ENCODE data around the gene ANKRD29.
A peak's percentile ranks its signal among the peaks of the same experiment; 100 is the strongest.

The ANKRD29 gene

DNA sequence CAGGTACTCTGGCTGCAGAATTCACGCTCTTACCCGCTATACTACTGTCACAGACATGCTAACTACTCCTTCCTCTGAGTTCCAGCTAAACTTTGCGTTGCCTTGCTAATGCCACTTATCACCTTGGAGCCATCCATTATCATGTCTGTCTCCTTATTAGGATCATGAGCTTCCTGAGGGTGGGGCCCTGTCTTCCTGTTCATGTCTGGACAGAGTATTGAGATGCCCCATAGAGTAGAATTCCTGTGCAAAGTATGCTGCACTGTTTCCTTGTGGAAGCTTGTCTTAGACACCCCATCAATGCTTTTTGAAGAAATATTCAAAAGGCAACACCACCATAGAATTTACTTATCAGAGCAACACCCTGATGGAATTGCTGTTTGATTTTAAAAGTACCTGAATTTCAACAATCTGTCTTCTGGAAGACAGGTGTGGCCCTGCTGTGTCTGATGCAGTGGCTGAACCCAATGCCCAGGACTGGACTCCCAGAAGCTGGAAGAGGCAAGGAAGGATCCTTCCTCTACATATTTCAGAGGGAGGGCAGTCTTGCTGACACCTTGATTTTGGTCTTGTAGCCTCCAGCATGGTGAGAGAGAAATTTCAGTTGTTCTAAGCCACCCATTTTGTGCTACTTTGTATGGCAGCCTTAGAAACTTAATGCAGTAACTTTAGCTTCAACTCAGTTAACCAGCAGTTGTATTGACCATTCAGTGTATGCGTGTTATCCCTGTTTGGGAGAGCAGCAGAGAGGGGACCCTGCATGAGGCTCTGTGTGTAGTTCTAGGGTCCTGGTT is 32.1 kb upstream of the ANKRD29 start:
- Histone ChIP-seq H3K4me1 (peaks cover 2% of the 10 kb centered on the region), H3K27ac (no peak overlapping the region), H3K36me3 (ENCODE audit: control insufficient read depth, insufficient read depth, low read length) (no peaks in the 10 kb centered on the region), H3K79me2 (peaks cover 2% of the 10 kb centered on the region), H3K9me3 (ENCODE audit: control insufficient read depth, low read length) (no peaks in the 10 kb centered on the region), H3K27me3 (ENCODE audit: control insufficient read depth, insufficient read depth, low read length) (no peaks in the 10 kb centered on the region), H3K4me2 (ENCODE audit: low read length) (no peak overlapping the region), H2AFZ (no peak overlapping the region), H3K4me3 (ENCODE audit: low read depth, low read length) (no peak overlapping the region), H3K9ac (no peak overlapping the region)
- TF ChIP-seq, protein P1, sequence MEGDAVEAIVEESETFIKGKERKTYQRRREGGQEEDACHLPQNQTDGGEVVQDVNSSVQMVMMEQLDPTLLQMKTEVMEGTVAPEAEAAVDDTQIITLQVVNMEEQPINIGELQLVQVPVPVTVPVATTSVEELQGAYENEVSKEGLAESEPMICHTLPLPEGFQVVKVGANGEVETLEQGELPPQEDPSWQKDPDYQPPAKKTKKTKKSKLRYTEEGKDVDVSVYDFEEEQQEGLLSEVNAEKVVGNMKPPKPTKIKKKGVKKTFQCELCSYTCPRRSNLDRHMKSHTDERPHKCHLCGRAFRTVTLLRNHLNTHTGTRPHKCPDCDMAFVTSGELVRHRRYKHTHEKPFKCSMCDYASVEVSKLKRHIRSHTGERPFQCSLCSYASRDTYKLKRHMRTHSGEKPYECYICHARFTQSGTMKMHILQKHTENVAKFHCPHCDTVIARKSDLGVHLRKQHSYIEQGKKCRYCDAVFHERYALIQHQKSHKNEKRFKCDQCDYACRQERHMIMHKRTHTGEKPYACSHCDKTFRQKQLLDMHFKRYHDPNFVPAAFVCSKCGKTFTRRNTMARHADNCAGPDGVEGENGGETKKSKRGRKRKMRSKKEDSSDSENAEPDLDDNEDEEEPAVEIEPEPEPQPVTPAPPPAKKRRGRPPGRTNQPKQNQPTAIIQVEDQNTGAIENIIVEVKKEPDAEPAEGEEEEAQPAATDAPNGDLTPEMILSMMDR (IDR thresholded peaks at IDR 0.05) = no peak

DNA sequence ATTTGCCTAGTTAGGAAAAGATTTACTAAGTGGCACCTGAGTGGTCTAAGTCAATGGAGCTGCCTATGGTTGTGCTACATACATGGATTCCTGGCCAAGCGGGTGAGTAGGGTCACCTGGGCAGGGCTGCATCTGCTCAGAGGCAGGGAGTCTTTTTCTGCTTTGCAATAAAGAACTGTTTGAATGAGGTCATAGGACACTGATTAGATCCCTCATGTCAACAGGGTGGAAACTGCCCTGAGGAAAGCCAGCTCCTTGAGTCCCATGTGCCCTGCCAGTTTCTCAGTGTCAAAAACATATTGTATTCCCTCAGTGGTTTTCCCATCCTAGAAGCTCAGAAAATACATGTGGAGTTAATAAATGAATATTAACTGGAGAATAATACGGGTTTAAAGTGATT is 31.1 kb upstream of the ANKRD29 start:
- TF ChIP-seq, protein P1 (IDR thresholded peaks at IDR 0.05) = no peak
- no peak overlapping the region for H3K9ac ChIP-seq
- no peak overlapping the region for H3K4me3 ChIP-seq (ENCODE audit: low read depth, low read length)
- no peak overlapping the region for H2AFZ ChIP-seq
- no peak overlapping the region for H3K4me2 ChIP-seq (ENCODE audit: low read length)
- peaks cover 2% of the 10 kb centered on the region for H3K79me2 ChIP-seq
- H3K36me3 ChIP-seq (ENCODE audit: control insufficient read depth, insufficient read depth, low read length) = no peaks in the 10 kb centered on the region
- no peak overlapping the region for H3K27ac ChIP-seq
- no peaks in the 10 kb centered on the region for H3K27me3 ChIP-seq (ENCODE audit: control insufficient read depth, insufficient read depth, low read length)
- H3K9me3 ChIP-seq (ENCODE audit: control insufficient read depth, low read length) = no peaks in the 10 kb centered on the region
- peaks cover 4% of the 10 kb centered on the region for H3K4me1 ChIP-seq

DNA sequence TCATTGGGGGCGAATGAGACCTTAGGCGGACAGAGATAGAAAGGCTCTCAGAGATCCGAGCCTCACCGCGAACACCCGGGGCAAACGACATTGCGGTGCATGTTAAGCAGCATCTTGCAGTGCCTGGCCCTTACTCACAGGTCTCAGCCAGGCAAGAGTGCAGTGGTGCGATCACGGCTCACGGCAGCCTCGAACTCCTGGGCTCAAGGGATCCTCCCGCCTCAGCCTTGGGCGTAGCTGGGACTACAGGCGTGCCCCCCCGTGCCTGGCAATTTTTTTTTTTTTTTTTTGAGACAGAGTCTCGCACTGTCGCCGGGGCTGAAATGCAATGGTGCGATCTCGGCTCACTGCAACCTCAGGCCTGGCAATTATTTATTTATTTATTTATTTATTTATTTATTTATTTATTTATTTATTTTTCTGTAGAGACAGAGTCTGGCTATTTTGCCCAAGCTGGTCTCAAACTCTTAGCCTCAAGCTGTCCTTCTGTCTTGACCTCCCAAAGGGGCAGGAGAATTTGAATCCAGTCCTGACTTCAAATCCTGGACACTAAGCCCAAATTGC is 27.9 kb upstream of the ANKRD29 start:
- Histone ChIP-seq H3K4me3 (ENCODE audit: low read depth, low read length) (peak overlapping the region; percentile 72), H3K9ac (no peak overlapping the region), H3K27ac (no peak overlapping the region), H3K4me1 (peaks cover 8% of the 10 kb centered on the region), H3K36me3 (ENCODE audit: control insufficient read depth, insufficient read depth, low read length) (no peaks in the 10 kb centered on the region), H3K27me3 (ENCODE audit: control insufficient read depth, insufficient read depth, low read length) (no peaks in the 10 kb centered on the region), H3K79me2 (peaks cover 2% of the 10 kb centered on the region), H3K9me3 (ENCODE audit: control insufficient read depth, low read length) (no peaks in the 10 kb centered on the region), H3K4me2 (ENCODE audit: low read length) (peak overlapping the region; percentile 95), H2AFZ (peak overlapping the region; percentile 93)
- TF ChIP-seq, protein P1 (IDR thresholded peaks at IDR 0.05) = no peak

DNA sequence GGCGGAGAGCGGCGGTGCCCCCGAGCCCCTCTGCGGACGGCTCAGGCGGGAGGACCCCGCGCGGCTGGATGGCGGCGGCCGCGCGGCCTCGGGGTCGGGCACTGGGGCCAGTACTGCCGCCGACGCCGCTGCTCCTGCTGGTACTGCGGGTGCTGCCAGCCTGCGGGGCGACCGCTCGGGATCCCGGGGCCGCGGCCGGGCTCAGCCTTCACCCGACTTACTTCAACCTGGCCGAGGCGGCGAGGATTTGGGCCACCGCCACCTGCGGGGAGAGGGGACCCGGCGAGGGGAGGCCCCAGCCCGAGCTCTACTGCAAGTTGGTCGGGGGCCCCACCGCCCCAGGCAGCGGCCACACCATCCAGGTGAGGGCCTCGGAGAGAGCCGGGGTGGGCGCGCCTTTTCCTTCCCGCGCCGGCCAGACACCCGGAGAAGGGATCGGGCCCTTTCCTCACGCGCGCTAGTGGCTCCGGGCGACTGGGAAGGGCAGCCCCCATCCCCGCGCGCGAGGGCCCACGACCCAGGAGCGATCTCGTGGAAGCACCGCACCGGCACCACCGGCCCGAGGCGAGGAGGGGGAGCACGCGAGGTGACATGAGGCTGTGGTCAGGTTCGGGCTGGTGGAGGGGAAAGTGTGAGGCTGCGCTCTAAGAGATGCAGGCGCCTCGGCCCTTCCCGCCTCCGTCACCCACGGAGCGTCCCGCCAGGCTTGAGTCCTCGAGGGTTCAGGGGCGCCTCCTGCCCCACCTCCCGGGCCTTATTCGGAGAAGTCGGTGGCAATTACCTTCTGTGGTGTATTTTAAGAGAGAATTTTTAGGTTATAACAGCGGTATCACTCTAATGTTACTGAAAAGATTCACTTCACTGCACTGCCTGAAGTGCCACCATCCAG is 27.1 kb upstream of the ANKRD29 start:
- TF ChIP-seq, protein P1 (IDR thresholded peaks at IDR 0.05) = no peak
- H3K4me3 ChIP-seq (ENCODE audit: low read depth, low read length) = peak overlapping the region; percentile 72
- H3K27me3 ChIP-seq (ENCODE audit: control insufficient read depth, insufficient read depth, low read length) = no peaks in the 10 kb centered on the region
- H3K9me3 ChIP-seq (ENCODE audit: control insufficient read depth, low read length) = no peaks in the 10 kb centered on the region
- H3K4me2 ChIP-seq (ENCODE audit: low read length) = peak overlapping the region; percentile 95
- H3K4me1 ChIP-seq = peaks cover 9% of the 10 kb centered on the region
- peak overlapping the region; percentile 22 for H3K9ac ChIP-seq
- H2AFZ ChIP-seq = peak overlapping the region; percentile 93
- peaks cover 2% of the 10 kb centered on the region for H3K79me2 ChIP-seq
- H3K36me3 ChIP-seq (ENCODE audit: control insufficient read depth, insufficient read depth, low read length) = no peaks in the 10 kb centered on the region
- H3K27ac ChIP-seq = peak overlapping the region; percentile 59

All from parathyroid adenoma (tissue), 2 donors.